HepG2 (cell line): Measurements from ENCODE around the gene MORN1. TPM values are rescaled to one million over a fixed set of nuclear protein-coding genes. Genes with fewer than 3 reads are reported as not detected.
A peak's percentile ranks its signal among the peaks of the same experiment; 100 is the strongest.

Experiments
- BCL6 ChIP-seq: IDR thresholded peaks from 2 replicates; pipeline ENCODE4 v1.6.1; 2016; ENCODE audit warnings: missing genetic modification reagents, missing compliant biosample characterization
- DPF2 ChIP-seq: sonication (generic); formaldehyde crosslinking; IDR thresholded peaks from 2 replicates; pipeline ENCODE4 v1.4.0; 2020; ENCODE audit warnings: mild to moderate bottlenecking, low read depth, missing genetic modification reagents, borderline replicate concordance
- GATAD1 ChIP-seq: IDR thresholded peaks from 2 replicates; pipeline ENCODE4 v1.6.1; 2016; ENCODE audit warnings: missing genetic modification reagents, missing compliant biosample characterization
- HNF4A ChIP-seq: sonication (generic); formaldehyde crosslinking; IDR thresholded peaks from 2 replicates; pipeline ENCODE4 v1.4.0; 2020; ENCODE audit warnings: missing genetic modification reagents
- KLF11 ChIP-seq: IDR thresholded peaks from 2 replicates; pipeline ENCODE4 v1.6.1; 2016; ENCODE audit warnings: missing compliant biosample characterization
- KLF6 ChIP-seq: IDR thresholded peaks from 2 replicates; pipeline ENCODE4 v1.8.0; 2016; ENCODE audit warnings: missing biosample characterization, missing genetic modification reagents
- PAWR ChIP-seq: sonication (generic); formaldehyde crosslinking; IDR thresholded peaks from 2 replicates; pipeline ENCODE4 v1.4.0; 2020; ENCODE audit warnings: missing genetic modification reagents, mild to moderate bottlenecking, borderline replicate concordance
- PHF5A ChIP-seq: IDR thresholded peaks from one replicate; pipeline ENCODE4 v1.6.1; 2018; ENCODE audit warnings: low read depth, missing genetic modification reagents; ENCODE audit not compliant: unreplicated experiment
- POLR2AphosphoS2 ChIP-seq: IDR thresholded peaks from 2 replicates; pipeline ENCODE4 v1.6.1; 2011; ENCODE audit warnings: low read depth, low read length, improper control_type of control experiment
- REPIN1 ChIP-seq: sonication (generic); formaldehyde crosslinking; IDR thresholded peaks from 2 replicates; pipeline ENCODE4 v1.8.0; 2022; ENCODE audit warnings: missing genetic modification reagents, low read depth, mild to moderate bottlenecking, borderline replicate concordance
- RXRA ChIP-seq: sonication (generic); formaldehyde crosslinking; IDR thresholded peaks from 2 replicates; pipeline ENCODE4 v1.5.1; 2020; ENCODE audit warnings: missing genetic modification reagents
- SP1 ChIP-seq, 2 experiments: fragments of 450-650 bp in 1 of 2; sonication (generic) in 1 of 2; formaldehyde crosslinking in 1 of 2; IDR thresholded peaks; 2 replicates each; pipeline versions ENCODE4 v1.4.0 to v1.6.1; 2016 to 2020; ENCODE audit warnings: missing genetic modification reagents in 1 of 2
- TCF12 ChIP-seq, 2 experiments: fragments of 450-650 bp in 1 of 2; sonication (generic) in 1 of 2; formaldehyde crosslinking in 1 of 2; IDR thresholded peaks; 2 replicates each; pipeline versions ENCODE4 v1.6.1 to v1.8.0; 2017 to 2022; ENCODE audit warnings: antibody characterized with exemption in 1 of 2, mild to moderate bottlenecking in 1 of 2, missing genetic modification reagents in 1 of 2, moderate library complexity in 1 of 2
- XRCC5 ChIP-seq: fragments of 200-400 bp; formaldehyde crosslinking; optimal IDR thresholded peaks from 2 replicates; pipeline ENCODE3; 2017; ENCODE audit warnings: mild to moderate bottlenecking, low read length
- ZBED4 ChIP-seq: sonication (generic); formaldehyde crosslinking; IDR thresholded peaks from 2 replicates; pipeline ENCODE4 v1.4.0; 2020; ENCODE audit warnings: missing genetic modification reagents, borderline replicate concordance
- ZFYVE20 ChIP-seq: sonication (generic); formaldehyde crosslinking; IDR thresholded peaks from 2 replicates; pipeline ENCODE4 v1.8.0; 2023; ENCODE audit warnings: low read depth, mild to moderate bottlenecking, moderate library complexity, missing genetic modification reagents, borderline replicate concordance
- ZNF121 ChIP-seq: sonication (generic); formaldehyde crosslinking; IDR thresholded peaks from 2 replicates; pipeline ENCODE4 v1.5.0; 2020; ENCODE audit warnings: mild to moderate bottlenecking, missing genetic modification reagents
- ZNF367 ChIP-seq: sonication (generic); formaldehyde crosslinking; IDR thresholded peaks from 2 replicates; pipeline ENCODE4 v1.4.0; 2020; ENCODE audit warnings: missing genetic modification reagents, borderline replicate concordance
- ZNF512 ChIP-seq: sonication (generic); formaldehyde crosslinking; IDR thresholded peaks from 2 replicates; pipeline ENCODE4 v1.4.0; 2020; ENCODE audit warnings: mild to moderate bottlenecking, missing genetic modification reagents
- ZNF562 ChIP-seq: sonication (generic); formaldehyde crosslinking; IDR thresholded peaks from 2 replicates; pipeline ENCODE4 v1.8.0; 2022; ENCODE audit warnings: missing genetic modification reagents, borderline replicate concordance
- ZNF605 ChIP-seq: sonication (generic); formaldehyde crosslinking; IDR thresholded peaks from 2 replicates; pipeline ENCODE4 v1.8.0; 2022; ENCODE audit warnings: mild to moderate bottlenecking, missing genetic modification reagents
- ZNF775 ChIP-seq: sonication (generic); formaldehyde crosslinking; IDR thresholded peaks from 2 replicates; pipeline ENCODE4 v1.4.0; 2020; ENCODE audit warnings: missing genetic modification reagents, mild to moderate bottlenecking, moderate library complexity, borderline replicate concordance
- polyA plus RNA-seq, 8 experiments: library from polyadenylated mRNA; depleted of rRNA in 3 of 8; stranded (reverse) in 7 of 8; unstranded in 1 of 8; fragments of >200 nt; fragmentation: Illumina TruSeq in 4 of 8; extraction: Trizol in 4 of 8; gene quantifications; 2 replicates each; pipeline versions ENCODE4 v1.2.1 to v1.2.3, GENCODE V29; 2011 to 2016; ENCODE audit warnings: low read depth in 4 of 8, missing spikeins in 1 of 8, mixed read lengths in 1 of 8; ENCODE audit not compliant: insufficient read depth in 1 of 8
- total RNA-seq, 5 experiments: library from RNA; depleted of rRNA; stranded (reverse); fragments of >200 nt; fragmentation: Illumina TruSeq; extraction: Trizol; gene quantifications; 2 replicates each; pipeline ENCODE4 v1.2.3, GENCODE V29; 2016; ENCODE audit warnings: low read depth in 1 of 5
- TF ChIP-seq, protein P1 (sequence below): sonication (generic); formaldehyde crosslinking; IDR thresholded peaks from 2 replicates; pipeline ENCODE4 v1.8.1; 2022; ENCODE audit warnings: mild to moderate bottlenecking, missing genetic modification reagents

Gene MORN1
- total and polyA plus RNA-seq, 2 of the 13 experiments (the other 11 are each of a cell fraction or from before 2014, with no cell fraction given) = 3.1 to 6.5 TPM

GRCh38 chr1:2381741-2382620 is 9.4 kb downstream of the MORN1 start (continued):
- TF ChIP-seq REPIN1 (CRISPR knock-in tag) (no peak), ZNF367 (CRISPR knock-in tag) (no peak), ZNF605 (CRISPR knock-in tag) (no peak), HNF4A (no peak), PHF5A (CRISPR knock-in tag) (no peak), ZNF121 (CRISPR knock-in tag) (no peak), XRCC5 (peak; percentile 85), ZFYVE20 (CRISPR knock-in tag) (no peak), KLF6 (CRISPR knock-in tag) (0 out of 2 replicates have a peak, but pooled peaks have one; percentile 46), ZNF775 (no peak), KLF11 (no peak), PAWR (CRISPR knock-in tag) (no peak), SP1 (IDR thresholded peaks at IDR 0.05) (no peak), SP1 (CRISPR knock-in tag; IDR thresholded peaks at IDR 0.05) (peak; percentile 45; the same call in 1 of the 2 replicates), ZBED4 (CRISPR knock-in tag) (no peak), TCF12 (IDR thresholded peaks at IDR 0.05) (no peak), TCF12 (CRISPR knock-in tag; IDR thresholded peaks at IDR 0.05) (no peak), GATAD1 (CRISPR knock-in tag) (0 out of 2 replicates have a peak, but pooled peaks have one; percentile 31), DPF2 (CRISPR knock-in tag) (no peak), ZNF562 (CRISPR knock-in tag) (no peak), RXRA (CRISPR knock-in tag) (no peak; the same call in 1 of the 2 replicates), ZNF512 (CRISPR knock-in tag) (no peak), POLR2AphosphoS2 (no peak), BCL6 (0 out of 2 replicates have a peak, but pooled peaks have one; percentile 22)
- TF ChIP-seq, protein P1, sequence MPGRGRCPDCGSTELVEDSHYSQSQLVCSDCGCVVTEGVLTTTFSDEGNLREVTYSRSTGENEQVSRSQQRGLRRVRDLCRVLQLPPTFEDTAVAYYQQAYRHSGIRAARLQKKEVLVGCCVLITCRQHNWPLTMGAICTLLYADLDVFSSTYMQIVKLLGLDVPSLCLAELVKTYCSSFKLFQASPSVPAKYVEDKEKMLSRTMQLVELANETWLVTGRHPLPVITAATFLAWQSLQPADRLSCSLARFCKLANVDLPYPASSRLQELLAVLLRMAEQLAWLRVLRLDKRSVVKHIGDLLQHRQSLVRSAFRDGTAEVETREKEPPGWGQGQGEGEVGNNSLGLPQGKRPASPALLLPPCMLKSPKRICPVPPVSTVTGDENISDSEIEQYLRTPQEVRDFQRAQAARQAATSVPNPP (CRISPR knock-in tag) = no peak
